IMR-90 (cell line): ENCODE results near the gene RGS17.

Experiments
- BHLHE40 ChIP-seq: fragments of 150-350 bp; IDR thresholded peaks from 2 replicates; pipeline ENCODE4 v1.6.1; 2016; ENCODE audit warnings: mild to moderate bottlenecking, low read depth, low read length
- CTCF ChIP-seq: conservative IDR thresholded peaks from 2 replicates; pipeline ENCODE4 v1.5.1; 2012; ENCODE audit warnings: mild to moderate bottlenecking, low read depth, low read length, improper control_type of control experiment
- MAZ ChIP-seq: IDR thresholded peaks from 2 replicates; pipeline ENCODE4 v1.6.1; 2012; ENCODE audit warnings: low read depth, mild to moderate bottlenecking, low read length, improper control_type of control experiment, moderate library complexity, borderline replicate concordance

- TF ChIP-seq CTCF = no peak
- TF ChIP-seq MAZ = no peak
- TF ChIP-seq BHLHE40 = no peak
Measured at GRCh38 chr6:153065222-153065621, 65.9 kb downstream of the RGS17 start.
